HG03135 (cell line): ENCODE measurements around the gene SLC1A3.

Source experiments
- ATAC-seq: cut with Tn5 transposase; IDR thresholded peaks from one replicate; pipeline ENCODE4 v1.9.1; 2021; ENCODE audit warnings: mild to moderate bottlenecking, moderate library complexity; ENCODE audit not compliant: unreplicated experiment

Gene SLC1A3

DNA sequence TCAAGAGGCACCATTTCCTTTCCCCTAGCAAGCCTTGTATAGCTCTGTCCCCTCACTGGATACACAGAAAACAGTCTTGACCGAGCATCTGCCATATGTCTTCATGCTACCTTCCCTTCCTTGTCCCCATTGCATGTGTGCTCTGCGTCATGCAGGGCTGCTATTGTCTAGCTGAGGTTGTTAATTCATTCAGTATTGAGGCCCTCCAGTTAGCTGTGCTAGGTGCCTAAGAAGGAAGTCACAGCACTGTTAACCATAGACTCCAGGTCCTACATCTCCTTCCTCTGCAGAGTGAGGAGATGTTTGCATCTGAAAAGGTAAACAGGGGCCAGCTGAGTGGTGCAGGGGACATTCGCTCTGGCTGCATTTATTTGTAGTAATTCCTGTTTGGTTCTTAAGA is 48.2 kb downstream of the SLC1A3 start:
- ATAC-seq = no peak

DNA sequence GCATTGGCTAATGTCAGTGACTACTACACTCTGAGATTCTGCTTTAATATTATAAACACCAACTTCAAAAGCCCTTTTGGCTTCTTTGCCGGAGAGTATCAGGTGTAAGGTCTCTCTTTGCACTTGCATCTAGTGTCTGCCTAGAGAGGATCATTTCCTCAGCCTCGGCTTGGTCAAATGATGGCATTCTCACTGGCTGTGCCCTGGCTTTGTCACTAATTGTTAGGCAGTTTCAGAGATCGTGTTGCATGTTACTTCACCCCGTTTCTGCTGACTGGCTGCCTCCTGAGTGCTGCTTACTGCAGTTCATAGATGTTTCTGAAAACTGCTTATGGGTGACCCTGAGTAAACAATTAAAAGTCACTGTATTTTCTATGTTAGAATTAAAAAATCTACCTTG is 48.8 kb downstream of the SLC1A3 start:
- ATAC-seq = no peak

DNA sequence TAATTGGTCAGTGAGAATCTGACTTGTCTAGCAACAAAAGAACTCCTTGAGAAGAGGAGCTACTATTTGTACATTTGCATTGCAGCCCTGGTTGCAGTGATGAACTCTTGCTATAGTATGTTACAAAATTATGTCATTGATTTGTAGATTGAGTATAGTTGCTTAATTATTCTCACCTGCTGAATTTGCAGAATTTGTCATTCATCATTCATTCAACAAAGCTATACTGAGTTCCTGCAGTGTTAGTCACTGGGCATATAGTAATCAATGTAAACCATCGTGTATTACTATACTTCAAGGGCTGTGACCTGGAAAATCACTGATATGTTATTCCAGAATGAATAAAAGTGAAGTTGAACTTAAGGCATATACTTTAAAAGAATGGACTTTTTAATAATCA is 50.1 kb downstream of the SLC1A3 start:
- no peak for ATAC-seq

DNA sequence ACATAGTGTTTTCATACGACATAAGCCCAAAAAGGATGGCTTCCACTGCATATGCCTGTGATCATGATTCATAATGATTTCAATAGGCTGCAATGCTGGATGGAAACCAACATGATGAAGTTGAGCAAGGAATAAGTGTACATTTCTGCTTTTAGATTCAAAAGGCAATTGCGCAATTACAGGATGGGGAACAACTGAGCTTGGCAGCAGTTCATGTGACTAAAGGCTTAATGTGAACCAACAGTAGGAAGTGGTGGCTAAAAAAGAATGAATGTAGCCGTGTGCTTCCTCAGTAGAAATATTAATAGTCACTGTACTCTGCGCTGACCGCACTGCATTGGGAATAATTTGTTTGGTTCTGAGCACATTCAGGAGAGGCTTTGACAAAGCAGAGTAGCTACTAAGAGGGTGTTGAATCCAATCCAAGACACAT is 51.2 kb downstream of the SLC1A3 start:
- no peak for ATAC-seq

DNA sequence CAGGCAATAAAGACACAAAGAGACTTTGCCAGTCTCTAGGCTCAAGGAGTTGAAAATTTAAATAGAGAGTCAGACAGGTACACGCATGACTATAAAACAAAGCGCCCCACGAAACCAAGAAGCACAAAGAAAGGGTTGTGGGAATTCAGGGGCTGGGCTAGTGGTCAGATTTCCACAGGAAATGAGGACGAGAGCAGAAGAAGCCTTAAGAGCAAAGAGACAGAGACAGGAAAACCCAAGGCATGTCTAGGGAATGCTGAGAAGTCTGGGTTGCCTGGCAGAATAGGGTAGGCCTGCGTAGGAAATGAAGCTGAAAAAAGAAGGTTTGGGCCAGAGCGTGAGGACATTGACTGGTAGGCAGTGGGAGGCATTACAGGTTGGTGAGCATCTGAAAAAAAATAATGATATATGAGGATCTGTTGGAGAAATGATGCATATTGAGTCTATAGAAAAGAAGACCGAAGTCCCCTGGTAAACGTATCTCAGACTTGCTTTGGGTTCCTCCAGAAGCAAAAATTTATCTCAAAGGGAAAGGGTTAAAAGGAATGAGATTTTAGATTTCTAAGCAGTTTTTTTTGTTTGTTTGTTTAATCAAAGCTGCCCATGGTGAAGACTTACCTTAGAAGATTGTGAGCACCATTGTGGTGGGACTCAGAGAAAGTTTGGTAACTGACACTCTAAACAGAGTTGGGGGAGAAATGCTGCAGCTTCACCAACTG is 51.8 kb downstream of the SLC1A3 start:
- ATAC-seq = no peak

DNA sequence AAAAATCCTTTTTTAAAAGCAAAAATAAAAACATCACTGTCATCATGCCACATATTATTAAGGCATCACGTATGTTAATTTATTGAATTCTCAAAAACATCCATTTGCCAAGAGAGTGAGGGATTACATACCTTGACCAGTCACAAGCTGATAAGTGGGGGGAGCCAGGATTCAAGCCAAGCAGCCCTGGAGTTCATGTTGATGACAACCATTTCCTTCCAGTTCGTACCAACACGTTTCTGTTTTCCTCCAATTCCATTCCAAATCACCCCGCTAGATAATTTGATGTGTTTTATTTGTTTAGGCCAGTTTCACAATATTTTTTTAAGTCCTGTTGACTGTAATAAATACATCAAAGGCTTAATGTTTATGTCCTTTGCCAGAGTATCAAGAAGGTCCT is 53.0 kb downstream of the SLC1A3 start:
- no peak for ATAC-seq

DNA sequence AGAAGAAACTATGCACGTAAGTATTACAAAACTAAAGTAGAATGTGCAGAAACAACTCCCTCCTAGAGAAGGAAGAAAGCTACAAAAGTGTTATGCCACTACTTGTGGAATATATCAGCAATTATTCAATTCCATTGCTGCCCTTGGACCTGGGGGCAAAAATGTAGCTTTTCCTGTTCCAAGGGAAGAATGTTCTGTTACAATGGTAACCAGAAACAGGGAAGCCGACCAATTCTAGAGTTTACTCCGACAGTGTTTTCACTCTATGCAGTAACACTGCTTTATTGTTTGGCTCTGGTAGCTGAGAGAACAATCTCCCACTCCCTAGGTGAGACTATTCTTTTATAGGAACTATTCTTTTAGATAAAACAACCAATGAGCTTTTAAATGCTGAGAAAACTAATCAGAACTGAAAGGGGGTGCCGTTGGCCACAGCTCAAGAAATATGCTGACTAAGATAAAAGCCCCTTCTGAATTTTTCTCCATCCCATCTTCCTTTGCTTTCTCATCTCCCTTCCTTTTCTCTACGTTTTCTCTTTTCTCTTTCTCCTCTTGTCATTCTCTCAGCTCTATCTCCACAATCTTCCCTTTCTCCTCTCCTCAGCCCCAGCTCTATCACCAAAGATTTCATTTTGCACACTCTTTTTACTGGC is 54.1 kb downstream of the SLC1A3 start:
- ATAC-seq = no peak

DNA sequence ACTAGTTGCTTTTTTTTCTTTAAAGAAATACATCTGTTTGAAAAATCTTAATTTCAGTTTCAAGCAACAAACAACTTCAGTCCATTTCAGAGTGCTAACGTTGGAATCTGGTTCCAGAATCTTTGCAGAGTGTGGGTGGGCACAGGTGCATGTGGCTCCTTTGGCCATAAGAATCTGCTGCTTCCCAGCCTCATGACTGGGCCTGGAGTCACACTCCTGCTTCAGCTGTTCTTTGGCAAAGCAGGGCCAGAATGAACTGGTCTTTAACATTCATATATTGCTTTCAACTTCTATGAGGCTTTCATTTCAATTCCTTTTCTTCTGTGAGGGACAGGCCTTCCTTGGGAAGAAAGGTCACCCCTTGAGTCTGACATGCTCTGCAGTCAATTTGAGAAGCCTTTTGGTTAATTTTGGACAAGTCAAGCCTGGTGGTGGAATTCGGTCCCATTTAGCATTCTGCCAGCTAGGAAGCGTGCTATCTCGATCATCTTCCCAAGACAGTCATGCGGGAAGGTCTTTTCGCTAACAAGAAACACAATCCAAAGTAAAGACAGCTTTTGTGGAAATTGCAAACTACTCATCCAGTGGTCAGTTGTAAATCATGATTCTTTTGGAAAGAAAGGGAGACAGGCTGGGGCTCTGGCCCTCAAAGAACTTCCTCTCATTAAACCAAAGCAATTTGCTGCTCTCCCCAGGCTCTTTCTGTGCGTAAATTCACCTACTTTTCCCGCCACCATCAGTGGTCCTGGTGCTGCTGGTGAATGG is 55.2 kb downstream of the SLC1A3 start:
- no peak for ATAC-seq

DNA sequence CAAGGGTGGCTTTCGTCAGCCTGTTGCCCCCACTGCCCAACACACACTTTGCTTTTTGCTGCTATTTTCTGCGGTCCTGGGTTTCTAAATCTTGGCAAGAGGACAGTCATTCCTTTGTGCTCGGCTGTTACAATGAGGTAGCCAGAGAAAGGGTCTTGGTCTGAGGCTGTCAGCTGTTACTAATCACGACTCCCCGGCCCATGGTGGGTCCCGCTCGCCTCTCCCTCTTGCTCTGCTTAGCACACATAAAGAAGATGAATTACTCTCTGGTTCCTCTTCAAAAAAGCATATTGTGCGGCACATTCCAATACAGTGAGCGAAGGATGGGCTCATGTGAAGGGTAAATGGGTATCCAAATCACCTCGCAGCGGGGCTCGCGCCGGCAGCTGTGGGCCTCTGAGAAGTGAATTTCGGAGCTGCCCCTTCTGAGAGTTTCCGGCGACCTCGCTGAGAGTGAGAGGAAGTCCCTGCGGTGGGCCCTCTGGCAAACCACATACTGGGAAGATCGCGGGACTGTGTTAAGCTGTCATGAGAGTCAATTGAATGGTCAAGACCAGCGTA is 56.0 kb downstream of the SLC1A3 start:
- ATAC-seq = no peak

DNA sequence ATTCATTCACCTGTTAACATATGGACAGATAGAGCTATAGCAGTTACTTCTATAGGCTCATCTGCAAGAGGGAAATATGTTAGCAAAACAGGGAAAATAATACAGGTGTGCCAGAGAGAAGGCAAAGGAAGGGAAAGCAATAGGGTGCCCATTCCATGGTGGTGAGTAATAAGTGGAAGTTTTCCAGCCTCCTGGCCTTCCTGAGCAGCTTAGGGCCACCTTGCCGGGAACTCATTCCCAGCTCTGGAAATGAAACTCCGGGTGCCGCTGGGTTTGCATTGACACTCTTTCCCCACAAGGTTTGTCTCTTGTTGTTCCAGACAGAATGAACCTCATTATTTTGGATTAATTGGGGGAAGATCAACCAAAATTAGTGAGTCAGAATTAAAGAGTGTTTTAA is 58.4 kb downstream of the SLC1A3 start:
- no peak for ATAC-seq

DNA sequence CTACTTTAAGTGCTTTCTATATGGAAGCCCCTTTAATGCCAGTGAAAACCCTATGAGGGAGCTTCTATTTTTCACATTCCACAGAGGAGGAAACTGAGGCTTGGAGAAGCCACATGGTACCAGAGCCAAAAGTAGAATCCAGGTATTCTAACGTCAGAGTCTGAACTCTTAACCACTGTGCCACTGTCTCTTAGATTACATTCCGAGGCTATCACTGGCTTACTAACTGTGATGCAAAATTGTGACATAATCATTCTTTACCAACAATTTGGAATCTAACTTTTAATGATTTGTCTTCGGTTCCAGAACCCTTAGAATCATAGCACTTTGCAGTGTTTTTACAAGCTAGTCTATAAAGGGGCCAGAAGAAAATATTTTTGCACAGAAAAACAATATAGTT is 59.2 kb downstream of the SLC1A3 start:
- no peak for ATAC-seq

DNA sequence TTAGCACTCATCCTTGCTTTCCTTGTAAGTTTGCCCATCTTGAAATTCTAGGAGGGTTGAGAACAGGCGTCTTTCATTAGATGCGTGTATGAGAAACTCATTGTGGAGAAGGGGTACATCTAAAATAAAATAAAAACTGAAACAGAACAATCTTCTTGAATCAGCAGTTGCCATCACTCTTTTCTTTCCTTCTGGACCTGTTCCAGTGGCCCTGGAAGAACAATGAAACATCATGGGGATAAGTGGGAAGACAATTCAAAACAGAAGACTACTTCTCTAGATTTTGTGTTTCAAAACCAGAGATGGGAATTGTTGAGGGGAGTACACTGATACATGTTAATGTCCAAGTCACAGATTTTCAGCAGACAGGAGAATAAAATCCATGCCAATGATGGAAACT is 59.9 kb downstream of the SLC1A3 start:
- ATAC-seq = no peak

DNA sequence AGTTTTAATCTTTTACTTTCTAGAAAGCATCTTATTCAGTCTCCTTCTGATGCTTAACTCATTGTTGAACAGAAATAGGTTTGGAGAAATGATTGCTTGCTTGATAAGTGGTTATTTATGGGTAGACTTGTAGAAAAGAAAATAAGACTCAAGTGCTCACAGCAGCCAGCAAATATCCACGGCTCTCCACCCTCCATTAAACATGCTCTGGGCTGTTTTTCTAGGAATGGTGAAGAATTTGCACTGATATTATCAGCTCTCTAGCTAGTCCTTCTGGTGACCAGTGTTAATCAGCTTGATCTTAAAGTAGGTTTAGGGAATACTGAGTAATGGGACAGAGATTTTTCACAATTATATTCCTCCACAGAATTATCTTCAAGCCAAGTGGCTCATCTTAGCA is 60.6 kb downstream of the SLC1A3 start:
- ATAC-seq = no peak

DNA sequence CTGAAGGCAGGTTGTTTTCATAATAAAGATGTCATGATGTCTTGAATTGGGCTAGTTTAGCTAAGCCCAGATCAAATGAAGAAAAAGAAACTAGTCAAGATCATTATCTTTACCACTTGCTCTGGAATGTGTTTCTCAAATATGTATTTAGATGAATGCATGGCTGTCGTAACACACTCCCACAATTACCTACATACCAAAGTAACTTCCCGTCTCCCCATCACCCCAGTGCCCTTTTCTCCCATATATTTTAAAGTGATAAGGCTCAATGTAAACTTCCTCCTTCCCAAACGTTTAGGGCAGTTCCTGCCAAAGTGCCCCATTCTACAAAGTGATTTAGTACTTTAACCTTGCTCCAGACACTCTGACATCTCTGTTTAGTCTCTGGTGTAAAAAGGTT is 61.4 kb downstream of the SLC1A3 start:
- ATAC-seq = no peak

DNA sequence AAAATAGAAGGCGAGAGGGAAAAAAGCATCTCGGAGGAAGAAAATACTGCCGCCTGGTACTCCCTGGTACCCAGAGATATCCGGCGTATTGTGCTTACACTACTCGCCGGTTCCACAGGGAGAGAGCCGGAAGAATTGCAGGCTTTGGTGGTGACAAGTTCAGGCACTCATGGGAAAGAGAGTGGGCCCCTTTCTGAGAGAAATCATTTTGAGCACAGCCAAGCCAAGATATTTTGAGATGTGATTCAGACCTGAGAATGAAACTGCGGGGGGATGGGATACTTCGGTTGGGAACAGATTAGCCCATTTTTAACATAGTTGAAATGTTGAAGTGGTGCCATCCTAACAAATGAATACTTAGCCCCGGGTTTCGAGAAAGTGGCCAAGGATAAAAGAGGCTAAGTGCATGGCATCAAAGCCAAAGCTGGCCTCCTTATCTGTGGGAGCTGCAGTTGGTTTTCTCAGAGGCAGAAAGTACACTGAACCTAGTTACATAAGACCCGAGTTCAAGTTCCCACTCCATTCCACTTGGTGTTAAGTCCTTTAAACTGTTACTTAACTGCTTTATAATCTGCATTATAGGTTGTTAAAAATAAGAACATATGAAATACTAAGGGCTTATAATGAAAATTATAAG is 62.7 kb downstream of the SLC1A3 start:
- ATAC-seq = no peak

DNA sequence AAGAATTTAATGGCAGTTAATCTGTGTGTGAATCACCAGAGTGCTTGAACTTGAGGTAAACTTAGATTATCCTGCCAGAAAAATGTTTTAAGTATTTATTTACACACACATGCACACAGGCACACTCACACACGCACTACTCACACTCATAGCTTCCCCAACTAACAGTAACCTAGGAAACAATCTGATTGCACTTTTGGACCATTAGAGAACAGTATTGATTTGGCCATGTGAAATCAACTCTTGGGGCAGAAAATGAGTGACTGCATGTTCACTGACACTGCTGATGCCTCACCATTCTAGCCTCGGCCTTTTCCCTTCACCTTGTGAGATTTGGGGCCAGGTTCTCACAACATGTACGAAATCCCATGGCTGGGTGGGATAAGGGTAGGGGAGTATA is 64.1 kb downstream of the SLC1A3 start:
- ATAC-seq = no peak

DNA sequence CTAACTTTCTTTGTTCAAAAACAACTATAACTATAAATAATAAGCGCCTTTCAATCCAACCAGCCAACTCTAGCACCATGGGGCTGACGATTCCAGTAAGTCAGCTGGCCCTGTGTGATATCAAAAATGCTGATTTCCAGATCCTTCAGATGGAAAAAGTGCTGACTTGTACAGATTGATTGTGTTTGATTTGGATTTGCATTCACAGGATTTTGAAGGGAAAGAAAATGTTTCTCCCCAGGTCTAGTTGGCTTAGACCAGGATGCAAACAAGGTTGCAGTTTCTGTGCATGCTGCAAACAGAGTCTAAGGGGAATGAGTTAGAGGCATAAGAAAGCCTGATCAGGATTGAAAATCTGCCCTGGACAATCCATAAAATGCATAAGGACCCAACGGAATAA is 68.9 kb downstream of the SLC1A3 start:
- ATAC-seq = no peak

DNA sequence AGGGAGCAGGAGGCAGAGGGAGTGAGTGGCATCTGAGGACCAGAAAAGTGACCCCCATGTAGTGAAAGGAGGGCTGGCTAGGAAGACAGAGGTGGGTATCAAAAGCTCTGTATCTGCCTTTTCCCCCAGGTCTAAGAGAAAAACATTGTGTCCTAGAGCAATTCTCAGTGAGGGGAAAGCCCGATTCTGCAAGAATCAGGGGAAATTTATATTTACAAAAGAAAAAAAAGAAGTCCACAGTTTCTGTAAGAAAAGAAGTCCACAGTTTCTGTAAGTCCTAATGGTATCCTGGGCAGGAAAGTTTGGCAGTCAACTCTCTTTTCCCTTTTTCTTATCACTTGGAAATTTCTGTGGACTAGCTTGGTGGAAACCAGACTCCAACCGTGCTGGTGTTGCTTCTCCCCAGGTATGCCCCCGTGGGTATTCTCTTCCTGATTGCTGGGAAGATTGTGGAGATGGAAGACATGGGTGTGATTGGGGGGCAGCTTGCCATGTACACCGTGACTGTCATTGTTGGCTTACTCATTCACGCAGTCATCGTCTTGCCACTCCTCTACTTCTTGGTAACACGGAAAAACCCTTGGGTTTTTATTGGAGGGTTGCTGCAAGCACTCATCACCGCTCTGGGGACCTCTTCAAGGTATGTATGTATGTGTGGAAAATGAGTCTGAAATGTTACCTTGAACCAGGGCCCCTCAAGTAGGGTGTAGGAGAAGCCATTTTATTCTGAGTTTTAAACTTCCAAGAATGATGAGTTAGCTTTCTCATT is 73.0 kb downstream of the SLC1A3 start:
- no peak for ATAC-seq

DNA sequence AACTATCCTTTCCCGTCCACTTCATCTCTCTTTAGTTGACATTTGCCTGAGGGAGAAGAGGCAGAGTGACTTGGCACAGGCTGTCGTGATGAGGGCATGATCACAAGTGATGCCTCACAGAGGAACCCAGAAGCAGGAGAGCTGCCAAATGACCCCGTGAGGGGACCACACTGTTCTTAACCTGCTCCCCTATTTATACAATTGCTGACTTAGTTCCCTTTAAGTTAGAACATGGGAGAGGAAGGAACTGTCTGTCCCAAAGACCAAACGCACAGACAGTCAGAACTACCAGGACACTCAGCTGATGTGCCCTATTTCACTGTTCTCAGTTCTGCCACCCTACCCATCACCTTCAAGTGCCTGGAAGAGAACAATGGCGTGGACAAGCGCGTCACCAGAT is 73.7 kb downstream of the SLC1A3 start:
- no peak for ATAC-seq

DNA sequence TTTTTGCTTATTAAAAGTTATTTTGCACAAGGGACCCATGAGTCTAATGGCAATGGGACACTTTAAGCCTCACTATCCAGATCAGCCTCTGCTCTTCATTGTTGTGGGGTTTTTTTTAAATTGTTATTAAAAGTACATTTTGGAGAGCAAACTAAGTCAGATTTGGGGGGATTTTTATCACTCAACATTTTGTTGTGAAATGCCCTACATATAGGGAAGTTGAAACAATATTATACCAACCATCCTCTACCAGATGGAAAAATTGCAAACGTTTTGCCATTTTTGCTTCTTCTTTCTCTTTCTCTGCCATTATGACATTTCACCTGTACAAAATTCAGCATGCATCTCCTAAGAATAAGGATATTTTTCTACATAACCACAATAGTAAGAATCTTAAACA is 75.3 kb downstream of the SLC1A3 start:
- ATAC-seq = no peak

DNA sequence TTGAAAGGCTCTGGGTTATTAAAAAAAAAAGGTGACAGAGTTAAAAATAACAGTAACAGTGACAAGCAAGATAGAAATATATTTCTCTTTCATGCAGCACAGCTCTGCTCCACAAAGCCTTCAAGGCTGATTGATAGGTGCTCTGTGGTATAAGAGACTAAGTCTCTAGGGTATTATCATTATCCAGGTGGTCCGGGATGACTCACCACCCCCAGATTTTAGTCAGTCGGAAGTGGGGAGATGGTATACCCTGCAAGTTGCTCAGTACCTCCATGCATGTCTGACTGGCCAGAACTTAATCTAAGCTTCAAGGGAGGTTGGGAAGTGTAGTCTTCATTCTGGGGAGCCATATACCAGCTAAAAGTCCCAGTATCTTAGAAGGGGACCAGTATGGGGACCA is 76.1 kb downstream of the SLC1A3 start:
- ATAC-seq = no peak
